ENCODE measurements around the gene RSPRY1.

DNA sequence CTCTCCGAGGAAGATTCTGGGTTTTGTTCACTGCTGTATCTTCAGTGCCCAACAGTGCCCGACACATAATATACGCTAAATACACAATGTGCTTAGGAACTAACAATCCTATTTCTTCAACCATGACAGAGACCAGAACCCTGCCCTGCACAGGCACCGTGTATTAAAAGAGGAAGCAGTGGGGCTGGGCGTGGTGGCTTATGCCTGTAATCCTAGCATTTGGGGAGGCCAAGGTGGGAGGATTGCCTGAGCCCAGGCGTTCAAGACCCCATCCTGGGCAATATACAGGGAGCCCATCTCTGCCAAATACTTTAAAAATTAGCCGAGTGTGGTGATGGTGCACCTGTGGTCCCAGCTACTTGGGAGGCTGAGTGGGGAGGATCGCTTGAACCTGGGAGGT, 78.3 kb downstream of the RSPRY1 start:
- TF ChIP-seq, protein P1, sequence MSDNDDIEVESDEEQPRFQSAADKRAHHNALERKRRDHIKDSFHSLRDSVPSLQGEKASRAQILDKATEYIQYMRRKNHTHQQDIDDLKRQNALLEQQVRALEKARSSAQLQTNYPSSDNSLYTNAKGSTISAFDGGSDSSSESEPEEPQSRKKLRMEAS (IDR thresholded peaks at IDR 0.05) = no peak
- TF ChIP-seq CREB1 (IDR thresholded peaks at IDR 0.05; ENCODE audit: low read depth) (no peak), EGR1 (IDR thresholded peaks at IDR 0.05) (no peak), FOXM1 (IDR thresholded peaks at IDR 0.05; ENCODE audit: borderline replicate concordance, low read depth) (no peak), RAD21 (IDR thresholded peaks at IDR 0.05; ENCODE audit: low read depth) (no peak), EP300 (IDR thresholded peaks at IDR 0.05; ENCODE audit: borderline replicate concordance) (no peak), TAF1 (IDR thresholded peaks at IDR 0.05; ENCODE audit: low read depth) (no peak), YY1 (IDR thresholded peaks at IDR 0.05; ENCODE audit: low read depth) (no peak), CEBPB (IDR thresholded peaks at IDR 0.05) (no peak), TCF12 (IDR thresholded peaks at IDR 0.05; ENCODE audit: low read depth) (no peak), ZBTB7A (IDR thresholded peaks at IDR 0.05; ENCODE audit: low read depth) (no peak)
- TF ChIP-seq, protein P2, sequence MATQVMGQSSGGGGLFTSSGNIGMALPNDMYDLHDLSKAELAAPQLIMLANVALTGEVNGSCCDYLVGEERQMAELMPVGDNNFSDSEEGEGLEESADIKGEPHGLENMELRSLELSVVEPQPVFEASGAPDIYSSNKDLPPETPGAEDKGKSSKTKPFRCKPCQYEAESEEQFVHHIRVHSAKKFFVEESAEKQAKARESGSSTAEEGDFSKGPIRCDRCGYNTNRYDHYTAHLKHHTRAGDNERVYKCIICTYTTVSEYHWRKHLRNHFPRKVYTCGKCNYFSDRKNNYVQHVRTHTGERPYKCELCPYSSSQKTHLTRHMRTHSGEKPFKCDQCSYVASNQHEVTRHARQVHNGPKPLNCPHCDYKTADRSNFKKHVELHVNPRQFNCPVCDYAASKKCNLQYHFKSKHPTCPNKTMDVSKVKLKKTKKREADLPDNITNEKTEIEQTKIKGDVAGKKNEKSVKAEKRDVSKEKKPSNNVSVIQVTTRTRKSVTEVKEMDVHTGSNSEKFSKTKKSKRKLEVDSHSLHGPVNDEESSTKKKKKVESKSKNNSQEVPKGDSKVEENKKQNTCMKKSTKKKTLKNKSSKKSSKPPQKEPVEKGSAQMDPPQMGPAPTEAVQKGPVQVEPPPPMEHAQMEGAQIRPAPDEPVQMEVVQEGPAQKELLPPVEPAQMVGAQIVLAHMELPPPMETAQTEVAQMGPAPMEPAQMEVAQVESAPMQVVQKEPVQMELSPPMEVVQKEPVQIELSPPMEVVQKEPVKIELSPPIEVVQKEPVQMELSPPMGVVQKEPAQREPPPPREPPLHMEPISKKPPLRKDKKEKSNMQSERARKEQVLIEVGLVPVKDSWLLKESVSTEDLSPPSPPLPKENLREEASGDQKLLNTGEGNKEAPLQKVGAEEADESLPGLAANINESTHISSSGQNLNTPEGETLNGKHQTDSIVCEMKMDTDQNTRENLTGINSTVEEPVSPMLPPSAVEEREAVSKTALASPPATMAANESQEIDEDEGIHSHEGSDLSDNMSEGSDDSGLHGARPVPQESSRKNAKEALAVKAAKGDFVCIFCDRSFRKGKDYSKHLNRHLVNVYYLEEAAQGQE (IDR thresholded peaks at IDR 0.05; ENCODE audit: low read depth) = no peak
- TF ChIP-seq, protein P3, sequence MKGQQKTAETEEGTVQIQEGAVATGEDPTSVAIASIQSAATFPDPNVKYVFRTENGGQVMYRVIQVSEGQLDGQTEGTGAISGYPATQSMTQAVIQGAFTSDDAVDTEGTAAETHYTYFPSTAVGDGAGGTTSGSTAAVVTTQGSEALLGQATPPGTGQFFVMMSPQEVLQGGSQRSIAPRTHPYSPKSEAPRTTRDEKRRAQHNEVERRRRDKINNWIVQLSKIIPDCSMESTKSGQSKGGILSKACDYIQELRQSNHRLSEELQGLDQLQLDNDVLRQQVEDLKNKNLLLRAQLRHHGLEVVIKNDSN (IDR thresholded peaks at IDR 0.05) = no peak
